CD4-positive, alpha-beta T cell (primary cell): ENCODE data around the gene LGALSL. TPM values are rescaled to one million over a fixed set of nuclear protein-coding genes. Genes with fewer than 3 reads are reported as not detected.

Source experiments
- ATAC-seq: fragments of 200-7000 bp; cut with Tn5 transposase; one replicate; pipeline ENCODE4 v1.10.0; 2022; ENCODE audit warnings: mild to moderate bottlenecking; ENCODE audit not compliant: poor library complexity
- CTCF ChIA-PET: fragments of 350-600 bp; sonication (Branson Sonifier 250); formaldehyde crosslinking; loops from one replicate; lab custom pipeline; 2021; ENCODE audit warnings: antibody characterized with exemption, inconsistent platforms; lab: Charles Lee
- POLR2A ChIA-PET: fragments of 350-600 bp; sonication (Branson Sonifier 250); formaldehyde crosslinking; loops from one replicate; lab custom pipeline; 2021; ENCODE audit warnings: antibody characterized with exemption, inconsistent platforms; lab: Charles Lee
- DNase-seq, 14 experiments: peaks; one replicate each; pipeline ENCODE4 v3.0.0-alpha.2; 2013 to 2020; ENCODE audit warnings: mixed read lengths in 2 of 14
- H3K27ac ChIP-seq, 2 donors: one replicate each; pipeline versions ENCODE4 v1.5.1 to v1.7.0; 2013; ENCODE audit warnings: low read length in 2 of 2, low read depth in 1 of 2, mild to moderate bottlenecking in 1 of 2
- H3K27me3 ChIP-seq, 2 experiments: 1 replicate in 1 of 2; 2 replicates in 1 of 2; pipeline versions ENCODE4 v1.6.1 to v1.7.0; 2013; ENCODE audit warnings: low read length in 2 of 2, control low read depth in 1 of 2, mild to moderate bottlenecking in 1 of 2, moderate library complexity in 1 of 2; ENCODE audit not compliant: insufficient read depth in 2 of 2, control insufficient read depth in 1 of 2
- H3K36me3 ChIP-seq: one replicate; pipeline ENCODE4 v1.6.1; 2013; ENCODE audit warnings: low read length, control low read depth; ENCODE audit not compliant: insufficient read depth
- H3K4me1 ChIP-seq: one replicate; pipeline ENCODE4 v1.6.1; 2013; ENCODE audit warnings: low read length, control low read depth; ENCODE audit not compliant: insufficient read depth
- H3K4me3 ChIP-seq: one replicate; pipeline ENCODE4 v1.5.1; 2013; ENCODE audit warnings: mild to moderate bottlenecking, low read length, moderate library complexity
- H3K9me3 ChIP-seq, 2 experiments: 1 replicate in 1 of 2; 2 replicates in 1 of 2; pipeline versions ENCODE4 v1.6.1 to v1.7.0; 2013; ENCODE audit warnings: low read length in 2 of 2, mild to moderate bottlenecking in 2 of 2, control low read depth in 1 of 2, moderate library complexity in 1 of 2; ENCODE audit not compliant: control insufficient read depth in 1 of 2, insufficient read depth in 1 of 2
- H3K27ac Mint-ChIP-seq: one replicate; pipeline ENCODE4 v1.8.0; 2020; ENCODE audit warnings: mixed read lengths
- H3K27me3 Mint-ChIP-seq: one replicate; pipeline ENCODE4 v1.8.0; 2021; ENCODE audit warnings: mixed read lengths
- H3K36me3 Mint-ChIP-seq: one replicate; pipeline ENCODE4 v1.8.0; 2021; ENCODE audit warnings: low read depth, mixed read lengths
- H3K4me1 Mint-ChIP-seq: one replicate; pipeline ENCODE4 v1.8.0; 2021; ENCODE audit warnings: low read depth, mixed read lengths
- H3K4me3 Mint-ChIP-seq: one replicate; pipeline ENCODE4 v1.8.0; 2020; ENCODE audit warnings: mild to moderate bottlenecking, mixed read lengths
- H3K9me3 Mint-ChIP-seq: one replicate; pipeline ENCODE4 v1.8.0; 2020; ENCODE audit warnings: mixed read lengths
- intact Hi-C, 2 experiments: fragments of 100-400 bp; cut with DNase I in 1 of 2; cut with micrococcal nuclease in 1 of 2; formaldehyde crosslinking; loops; one replicate each; pipeline versions ENCODE4 v1.15.1 to v1.9.0; 2023 to 2025; cut with DNase I, micrococcal nuclease
- polyA plus RNA-seq, 2 donors: library from polyadenylated mRNA; unstranded; fragments of 120-200 nt; gene quantifications; one replicate each; pipeline ENCODE4 v1.2.1, GENCODE V29; 2013
- total RNA-seq, 174 experiments: library from RNA in 2 of 174; stranded (reverse) in 2 of 174; gene quantifications; one replicate each; pipeline ENCODE4 v1.2.3 and lab custom pipeline; 2021 to 2026
- TF ChIP-seq, protein P1 (sequence below): fragments of 200-600 bp; IDR thresholded peaks from one replicate; pipeline ENCODE4 v1.8.0; 2022; ENCODE audit warnings: antibody characterized with exemption, mild to moderate bottlenecking

Gene LGALSL
- total RNA-seq (under 1 TPM; 0.22 to 0.31 TPM), total RNA-seq (lab: John Stamatoyannopoulos, UW) (0 to 5.2 (median 0.82) reads per million in 172 experiments)
- polyA plus RNA-seq (2013, experiment 1 of 2): 0.32 TPM
- polyA plus RNA-seq (2013, experiment 2 of 2): 0.84 TPM

DNA sequence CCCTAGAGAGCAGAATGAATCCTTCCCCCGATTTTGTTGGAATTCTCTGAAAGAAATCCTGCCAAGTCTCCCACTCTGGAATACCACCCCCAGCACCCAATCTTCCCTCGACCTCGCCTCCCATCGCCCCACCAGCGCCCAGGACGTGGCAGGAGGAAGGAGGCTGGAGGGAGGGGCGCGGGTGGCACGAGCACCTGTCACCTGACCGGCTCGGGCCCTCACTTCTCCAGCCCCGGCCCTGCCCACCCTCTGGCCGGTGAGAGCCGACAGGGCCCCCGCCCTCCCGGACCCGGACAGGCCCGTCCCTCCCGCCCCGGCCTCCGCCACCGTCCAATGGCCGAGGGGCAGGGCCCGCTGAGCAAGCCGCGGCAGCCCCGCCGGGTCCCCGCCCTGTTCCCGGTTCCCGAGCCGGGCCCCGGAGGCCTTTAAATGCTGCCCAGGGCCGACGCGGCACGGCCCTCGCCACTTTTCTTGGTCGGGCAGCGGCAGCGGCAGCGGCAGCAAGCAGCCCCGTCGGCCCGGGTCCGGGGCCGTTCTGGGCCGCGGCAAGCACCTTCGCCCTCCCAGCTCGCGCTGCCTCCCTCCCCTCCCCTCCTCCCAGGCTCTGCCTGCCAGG lies at the start of gene LGALSL:
Gene LGALSL, plus strand, starts transcription at position 393 of the 616 bp plus-strand sequence. CDS start 384 bp downstream, outside the sequence.
- Histone ChIP-seq H3K4me1 (peaks cover 12% of the 10 kb centered on the region), H3K36me3 (no peaks in the 10 kb centered on the region), H3K27me3 (peaks cover 0 to 5% of the 10 kb centered on the region in 2 experiments), H3K27ac (no peak within 1 kb of the TSS), H3K4me3 (peak within 1 kb of the TSS; percentile 46), H3K9me3 (no peaks in the 10 kb centered on the region)
- POLR2A ChIA-PET: interaction anchor here (1.2 kb wide), 1 partner anchor 20 kb away, joined by 3 read pairs; no protein-coding TSS in a partner anchor
- Mint-ChIP-seq H3K36me3 (no peaks in the 10 kb centered on the region), H3K4me1 (peaks cover 4% of the 10 kb centered on the region), H3K9me3 (no peaks in the 10 kb centered on the region), H3K27ac (no peak within 1 kb of the TSS), H3K4me3 (peak within 1 kb of the TSS; percentile 94), H3K27me3 (peaks cover 26% of the 10 kb centered on the region)
- CTCF ChIA-PET: interaction anchor here (0.9 kb wide), 1 partner anchor 34 kb away, joined by 3 read pairs; no protein-coding TSS in a partner anchor
- peak; percentile 67 for ATAC-seq
- DNase-seq: peak in 12 of 14 experiments; percentile 4 to 64 (median 22)
- intact Hi-C loops: no loop called here
- TF ChIP-seq, protein P1, sequence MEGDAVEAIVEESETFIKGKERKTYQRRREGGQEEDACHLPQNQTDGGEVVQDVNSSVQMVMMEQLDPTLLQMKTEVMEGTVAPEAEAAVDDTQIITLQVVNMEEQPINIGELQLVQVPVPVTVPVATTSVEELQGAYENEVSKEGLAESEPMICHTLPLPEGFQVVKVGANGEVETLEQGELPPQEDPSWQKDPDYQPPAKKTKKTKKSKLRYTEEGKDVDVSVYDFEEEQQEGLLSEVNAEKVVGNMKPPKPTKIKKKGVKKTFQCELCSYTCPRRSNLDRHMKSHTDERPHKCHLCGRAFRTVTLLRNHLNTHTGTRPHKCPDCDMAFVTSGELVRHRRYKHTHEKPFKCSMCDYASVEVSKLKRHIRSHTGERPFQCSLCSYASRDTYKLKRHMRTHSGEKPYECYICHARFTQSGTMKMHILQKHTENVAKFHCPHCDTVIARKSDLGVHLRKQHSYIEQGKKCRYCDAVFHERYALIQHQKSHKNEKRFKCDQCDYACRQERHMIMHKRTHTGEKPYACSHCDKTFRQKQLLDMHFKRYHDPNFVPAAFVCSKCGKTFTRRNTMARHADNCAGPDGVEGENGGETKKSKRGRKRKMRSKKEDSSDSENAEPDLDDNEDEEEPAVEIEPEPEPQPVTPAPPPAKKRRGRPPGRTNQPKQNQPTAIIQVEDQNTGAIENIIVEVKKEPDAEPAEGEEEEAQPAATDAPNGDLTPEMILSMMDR: no peak

DNA sequence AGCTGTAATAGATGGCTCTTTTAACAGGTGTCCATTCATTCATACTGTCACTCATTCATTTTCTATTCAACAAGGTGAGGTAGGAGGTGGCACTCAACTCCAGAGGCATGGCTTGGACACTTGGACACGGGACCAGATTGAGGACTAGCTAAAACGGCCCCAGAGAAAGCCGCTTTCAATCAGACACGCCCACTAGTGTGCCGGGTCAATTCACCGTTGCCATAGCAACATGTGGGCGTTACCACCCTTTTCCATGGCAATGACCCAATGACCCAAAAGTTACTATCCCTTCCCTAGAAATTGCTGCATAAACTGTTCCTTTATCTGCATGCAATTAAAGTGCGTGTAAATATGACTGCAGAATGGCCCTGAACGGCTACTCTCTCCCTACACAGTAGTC lies 49.2 kb upstream of the LGALSL start:
- ChIA-PET CTCF (no interaction called here), POLR2A (no interaction called here)
- no peak overlapping the region for H3K27ac ChIP-seq
- Mint-ChIP-seq H3K9me3 (no peaks in the 10 kb centered on the region), H3K27me3 (no peaks in the 10 kb centered on the region), H3K4me3 (no peak overlapping the region), H3K27ac (no peak overlapping the region), H3K4me1 (no peaks in the 10 kb centered on the region), H3K36me3 (no peaks in the 10 kb centered on the region)
- TF ChIP-seq, protein P1: no peak
- no peaks in the 10 kb centered on the region for H3K36me3 ChIP-seq
- H3K4me1 ChIP-seq: no peaks in the 10 kb centered on the region
- intact Hi-C loops: no loop called here
- no peaks in the 10 kb centered on the region for H3K27me3 ChIP-seq
- no peak overlapping the region for H3K4me3 ChIP-seq
- no peaks in the 10 kb centered on the region for H3K9me3 ChIP-seq
- ATAC-seq: no peak
- no peak for DNase-seq

DNA sequence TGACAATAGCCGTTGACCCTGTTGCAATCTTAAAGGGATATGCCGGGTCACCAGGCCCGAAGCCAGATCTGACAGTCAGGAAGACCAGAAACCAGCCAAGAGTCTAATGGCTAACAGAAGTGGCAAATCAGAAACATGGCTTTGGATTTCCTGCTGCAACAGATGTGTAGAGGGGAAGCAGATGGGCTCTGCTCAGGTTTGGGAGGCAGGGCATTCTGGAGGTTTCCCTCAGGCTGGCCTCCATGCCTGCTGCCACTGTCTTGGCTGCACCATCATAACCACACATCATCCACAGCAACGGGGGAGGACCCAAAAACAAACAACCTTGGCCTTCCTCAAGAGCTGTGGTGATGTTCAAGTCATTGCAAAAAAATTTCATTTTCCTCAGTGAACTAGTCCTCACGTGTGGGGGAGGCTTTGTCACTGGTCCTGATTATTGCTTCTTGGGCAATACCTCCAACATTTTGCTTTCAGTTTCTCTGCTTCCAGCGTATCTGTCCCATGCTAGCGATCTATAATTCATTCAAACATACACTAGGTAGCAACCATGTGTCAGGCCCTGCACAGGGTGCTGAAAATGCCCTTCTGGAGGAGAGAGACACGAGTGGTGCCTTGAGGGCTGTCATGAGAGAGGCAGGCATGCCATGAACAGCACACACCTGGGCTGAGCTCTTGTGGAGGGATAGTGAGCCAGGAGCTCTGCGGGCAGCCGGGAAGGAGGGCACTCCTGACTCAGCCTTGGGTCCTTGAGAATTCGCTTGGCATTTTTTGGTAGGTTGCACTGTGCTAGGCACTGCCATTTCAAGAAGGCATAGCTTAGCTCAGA lies 48.2 kb upstream of the LGALSL start:
- TF ChIP-seq, protein P1: no peak
- Histone ChIP-seq H3K27me3 (peaks cover 0 to 3% of the 10 kb centered on the region in 2 experiments), H3K9me3 (no peaks in the 10 kb centered on the region), H3K4me3 (no peak overlapping the region), H3K27ac (no peak overlapping the region), H3K4me1 (no peaks in the 10 kb centered on the region), H3K36me3 (no peaks in the 10 kb centered on the region)
- no peaks in the 10 kb centered on the region for H3K36me3 Mint-ChIP-seq
- no peaks in the 10 kb centered on the region for H3K9me3 Mint-ChIP-seq
- ATAC-seq: no peak
- H3K4me1 Mint-ChIP-seq: no peaks in the 10 kb centered on the region
- H3K4me3 Mint-ChIP-seq: no peak overlapping the region
- no peak overlapping the region for H3K27ac Mint-ChIP-seq
- no peak for DNase-seq
- POLR2A ChIA-PET: no interaction called here
- CTCF ChIA-PET: interaction anchor here (0.6 kb wide), 1 partner anchor 193 kb away, joined by 3 read pairs; no protein-coding TSS in a partner anchor
- H3K27me3 Mint-ChIP-seq: no peaks in the 10 kb centered on the region
- intact Hi-C loops: no loop called here
